ENCODE results near the gene SLC9A9. TPM values are rescaled to one million over a fixed set of nuclear protein-coding genes. Genes with fewer than 3 reads are reported as not detected.

The SLC9A9 gene
- total RNA-seq, 2 experiments from 2014 or later, result 12.2 TPM

GRCh38 chr3:143480344-143480743 lies 367.9 kb downstream of the SLC9A9 start:
- no peak for ATAC-seq (ENCODE audit: poor library complexity)
- intact Hi-C loops (cut with DNase I, micrococcal nuclease), result no loop called here
- DNase-seq, result no peak
- no peaks in the 10 kb centered on the region for H3K4me1 Mint-ChIP-seq (ENCODE audit: low read depth)
- no peaks in the 10 kb centered on the region for H3K27me3 Mint-ChIP-seq
- H3K9me3 Mint-ChIP-seq, result no peaks in the 10 kb centered on the region
- Histone ChIP-seq H3K9me3 (ENCODE audit: control insufficient read depth in 1 of 2, insufficient read depth in 1 of 2, low read length in 2 of 2) (no peaks in the 10 kb centered on the region), H3K36me3 (ENCODE audit: insufficient read depth, low read length) (peaks cover 3% of the 10 kb centered on the region), H3K4me1 (ENCODE audit: insufficient read depth, low read length) (no peaks in the 10 kb centered on the region), H3K27me3 (ENCODE audit: control insufficient read depth in 1 of 2, insufficient read depth in 2 of 2, low read length in 2 of 2) (no peaks in the 10 kb centered on the region), H3K27ac (ENCODE audit: low read depth in 1 of 2, low read length in 2 of 2) (no peak overlapping the region), H3K4me3 (ENCODE audit: low read length) (no peak overlapping the region)
- no peak overlapping the region for H3K4me3 Mint-ChIP-seq
- ChIA-PET POLR2A (no interaction called here), CTCF (no interaction called here)
- TF ChIP-seq, protein P1, sequence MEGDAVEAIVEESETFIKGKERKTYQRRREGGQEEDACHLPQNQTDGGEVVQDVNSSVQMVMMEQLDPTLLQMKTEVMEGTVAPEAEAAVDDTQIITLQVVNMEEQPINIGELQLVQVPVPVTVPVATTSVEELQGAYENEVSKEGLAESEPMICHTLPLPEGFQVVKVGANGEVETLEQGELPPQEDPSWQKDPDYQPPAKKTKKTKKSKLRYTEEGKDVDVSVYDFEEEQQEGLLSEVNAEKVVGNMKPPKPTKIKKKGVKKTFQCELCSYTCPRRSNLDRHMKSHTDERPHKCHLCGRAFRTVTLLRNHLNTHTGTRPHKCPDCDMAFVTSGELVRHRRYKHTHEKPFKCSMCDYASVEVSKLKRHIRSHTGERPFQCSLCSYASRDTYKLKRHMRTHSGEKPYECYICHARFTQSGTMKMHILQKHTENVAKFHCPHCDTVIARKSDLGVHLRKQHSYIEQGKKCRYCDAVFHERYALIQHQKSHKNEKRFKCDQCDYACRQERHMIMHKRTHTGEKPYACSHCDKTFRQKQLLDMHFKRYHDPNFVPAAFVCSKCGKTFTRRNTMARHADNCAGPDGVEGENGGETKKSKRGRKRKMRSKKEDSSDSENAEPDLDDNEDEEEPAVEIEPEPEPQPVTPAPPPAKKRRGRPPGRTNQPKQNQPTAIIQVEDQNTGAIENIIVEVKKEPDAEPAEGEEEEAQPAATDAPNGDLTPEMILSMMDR (IDR thresholded peaks at IDR 0.05), result no peak
- no peaks in the 10 kb centered on the region for H3K36me3 Mint-ChIP-seq (ENCODE audit: low read depth)
- no peak overlapping the region for H3K27ac Mint-ChIP-seq

- Histone ChIP-seq H3K27ac (ENCODE audit: low read depth in 1 of 2, low read length in 2 of 2) (no peak overlapping the region), H3K36me3 (ENCODE audit: insufficient read depth, low read length) (peaks cover 1% of the 10 kb centered on the region), H3K4me3 (ENCODE audit: low read length) (no peak overlapping the region), H3K4me1 (ENCODE audit: insufficient read depth, low read length) (no peaks in the 10 kb centered on the region), H3K27me3 (ENCODE audit: control insufficient read depth in 1 of 2, insufficient read depth in 2 of 2, low read length in 2 of 2) (no peaks in the 10 kb centered on the region), H3K9me3 (ENCODE audit: control insufficient read depth in 1 of 2, insufficient read depth in 1 of 2, low read length in 2 of 2) (no peaks in the 10 kb centered on the region)
- CTCF ChIA-PET, result no interaction called here
- ATAC-seq (ENCODE audit: poor library complexity) (no peak), DNase-seq (no peak)
- POLR2A ChIA-PET, result no interaction called here
- intact Hi-C loops (cut with DNase I, micrococcal nuclease), result no loop called here
- Mint-ChIP-seq H3K4me3 (no peak overlapping the region), H3K36me3 (ENCODE audit: low read depth) (no peaks in the 10 kb centered on the region), H3K27me3 (no peaks in the 10 kb centered on the region), H3K4me1 (ENCODE audit: low read depth) (no peaks in the 10 kb centered on the region), H3K9me3 (no peaks in the 10 kb centered on the region), H3K27ac (no peak overlapping the region)
- TF ChIP-seq, protein P1 (IDR thresholded peaks at IDR 0.05), result no peak
Measured at GRCh38 chr3:143479727-143480126, 368.5 kb downstream of the SLC9A9 start.

- Histone ChIP-seq H3K4me1 (ENCODE audit: insufficient read depth, low read length) (no peaks in the 10 kb centered on the region), H3K27me3 (ENCODE audit: control insufficient read depth in 1 of 2, insufficient read depth in 2 of 2, low read length in 2 of 2) (no peaks in the 10 kb centered on the region), H3K36me3 (ENCODE audit: insufficient read depth, low read length) (no peaks in the 10 kb centered on the region), H3K27ac (ENCODE audit: low read depth in 1 of 2, low read length in 2 of 2) (no peak overlapping the region), H3K4me3 (ENCODE audit: low read length) (no peak overlapping the region), H3K9me3 (ENCODE audit: control insufficient read depth in 1 of 2, insufficient read depth in 1 of 2, low read length in 2 of 2) (no peaks in the 10 kb centered on the region)
- Mint-ChIP-seq H3K4me1 (ENCODE audit: low read depth) (no peaks in the 10 kb centered on the region), H3K27ac (no peak overlapping the region), H3K4me3 (no peak overlapping the region), H3K9me3 (no peaks in the 10 kb centered on the region), H3K36me3 (ENCODE audit: low read depth) (no peaks in the 10 kb centered on the region), H3K27me3 (no peaks in the 10 kb centered on the region)
- ChIA-PET POLR2A (no interaction called here), CTCF (no interaction called here)
- TF ChIP-seq, protein P1 (IDR thresholded peaks at IDR 0.05), result no peak
- ATAC-seq (ENCODE audit: poor library complexity) (no peak), DNase-seq (no peak)
- intact Hi-C loops (cut with DNase I, micrococcal nuclease), result no loop called here
Measured at GRCh38 chr3:143478115-143478693, 370.1 kb downstream of the SLC9A9 start.

Data from CD4-positive, alpha-beta T cell (primary cell).